ENCODE results near the gene TAF1A.

DNA sequence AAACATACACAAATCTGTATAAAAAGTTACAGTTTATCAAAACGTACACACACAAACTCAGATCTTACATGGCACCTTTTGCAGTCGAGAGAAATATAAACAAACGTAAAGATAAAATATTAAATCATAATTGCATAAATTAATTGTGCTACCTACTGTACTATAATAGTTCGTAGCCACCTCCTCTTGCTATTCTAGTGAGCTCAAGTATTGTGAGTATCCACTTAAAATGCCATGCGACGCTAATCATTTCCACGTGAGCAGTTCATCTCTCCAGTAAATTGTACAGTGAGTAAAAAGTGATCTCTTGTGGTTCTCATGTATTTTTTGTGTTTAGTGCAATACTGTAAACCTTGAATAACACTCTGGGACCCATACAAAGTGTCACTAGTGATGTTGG is 34.5 kb upstream of the TAF1A start:
- TF ChIP-seq EZH2phosphoT487 (IDR thresholded peaks at IDR 0.05; ENCODE audit: insufficient read depth, low read depth) (no peak), EZH2 (IDR thresholded peaks at IDR 0.05; ENCODE audit: insufficient read depth, poor library complexity, severe bottlenecking) (no peak)
